Natural killer cell (primary cell): Measurements from ENCODE around the gene DECR2. TPM values are rescaled to one million over a fixed set of nuclear protein-coding genes. Genes with fewer than 3 reads are reported as not detected.
"Not testable (repeated sequence)": the region's sequence is repeated elsewhere in the genome, so short reads cannot be mapped to it uniquely, and the experiment has no call there.

Experiments used
- ATAC-seq, 3 donors: fragments of 150-1000 bp in 2 of 3; fragments of 200-7000 bp in 1 of 3; cut with Tn5 transposase; 1 replicate in 1 of 3; 2 replicates in 2 of 3; pipeline ENCODE4 v1.10.0; 2021; ENCODE audit warnings: mild to moderate bottlenecking in 2 of 3, moderate library complexity in 2 of 3
- DNase-seq, 2 donors: peaks; one replicate each; pipeline versions ENCODE4 v3.0.0 to v3.0.0-alpha.2; 2013 to 2021; ENCODE audit warnings: mixed read lengths in 1 of 2
- H3K27ac ChIP-seq: one replicate; pipeline ENCODE4 v1.5.1; 2013; ENCODE audit warnings: mild to moderate bottlenecking, low read length
- H3K27me3 ChIP-seq: one replicate; pipeline ENCODE4 v1.6.1; 2013; ENCODE audit warnings: low read length; ENCODE audit not compliant: control insufficient read depth, insufficient read depth
- H3K36me3 ChIP-seq: one replicate; pipeline ENCODE4 v1.6.1; 2013; ENCODE audit warnings: low read length; ENCODE audit not compliant: control insufficient read depth, insufficient read depth
- H3K4me1 ChIP-seq: one replicate; pipeline ENCODE4 v1.6.1; 2013; ENCODE audit warnings: low read length; ENCODE audit not compliant: control insufficient read depth, insufficient read depth
- H3K4me3 ChIP-seq: one replicate; pipeline ENCODE4 v1.5.1; 2013; ENCODE audit warnings: low read length
- H3K9me3 ChIP-seq: one replicate; pipeline ENCODE4 v1.6.1; 2013; ENCODE audit warnings: low read length; ENCODE audit not compliant: control insufficient read depth, insufficient read depth
- H3K27ac Mint-ChIP-seq, 2 donors: one replicate each; pipeline ENCODE4 v1.8.0; 2022; ENCODE audit warnings: mild to moderate bottlenecking in 2 of 2, mixed read lengths in 2 of 2, moderate library complexity in 1 of 2
- H3K27me3 Mint-ChIP-seq, 2 donors: one replicate each; pipeline ENCODE4 v1.8.0; 2022; ENCODE audit warnings: low read depth in 2 of 2, mixed read lengths in 2 of 2
- H3K36me3 Mint-ChIP-seq: one replicate; pipeline ENCODE4 v1.8.0; 2022; ENCODE audit warnings: mixed read lengths
- H3K4me1 Mint-ChIP-seq, 2 donors: one replicate each; pipeline ENCODE4 v1.8.0; 2022; ENCODE audit warnings: mixed read lengths in 2 of 2
- H3K4me3 Mint-ChIP-seq: one replicate; pipeline ENCODE4 v1.8.0; 2022; ENCODE audit warnings: mild to moderate bottlenecking, moderate library complexity, mixed read lengths
- H3K9me3 Mint-ChIP-seq, 2 donors: one replicate each; pipeline ENCODE4 v1.8.0; 2022; ENCODE audit warnings: mixed read lengths in 2 of 2
- WGBS: methylation state at CpG from one replicate; pipeline ENCODE4 v1.1.7; 2013; ENCODE audit warnings: missing lambda C conversion rate; ENCODE audit not compliant: insufficient coverage; 5-methylcytosine and 5-hydroxymethylcytosine counted together
- intact Hi-C: fragments of 100-400 bp; cut with micrococcal nuclease; formaldehyde crosslinking; loops from one replicate; pipeline ENCODE4 v1.14.2; 2022
- total RNA-seq, 4 donors: library from RNA; stranded (reverse); fragments of 120-200 nt in 1 of 4; gene quantifications; one replicate each; pipeline versions ENCODE4 v1.2.3 to v1.2.4, GENCODE V29; 2013 to 2022
- TF ChIP-seq, protein P1 (sequence below): fragments of 200-600 bp; IDR thresholded peaks from one replicate; pipeline ENCODE4 v1.8.0; 2022; ENCODE audit warnings: antibody characterized with exemption

Gene DECR2
- total RNA-seq, 3 donors from 2014 or later (not counting 1 experiment from before 2014, with no cell fraction given), result 9.5 to 13.0 (median 12.9) TPM

DNA sequence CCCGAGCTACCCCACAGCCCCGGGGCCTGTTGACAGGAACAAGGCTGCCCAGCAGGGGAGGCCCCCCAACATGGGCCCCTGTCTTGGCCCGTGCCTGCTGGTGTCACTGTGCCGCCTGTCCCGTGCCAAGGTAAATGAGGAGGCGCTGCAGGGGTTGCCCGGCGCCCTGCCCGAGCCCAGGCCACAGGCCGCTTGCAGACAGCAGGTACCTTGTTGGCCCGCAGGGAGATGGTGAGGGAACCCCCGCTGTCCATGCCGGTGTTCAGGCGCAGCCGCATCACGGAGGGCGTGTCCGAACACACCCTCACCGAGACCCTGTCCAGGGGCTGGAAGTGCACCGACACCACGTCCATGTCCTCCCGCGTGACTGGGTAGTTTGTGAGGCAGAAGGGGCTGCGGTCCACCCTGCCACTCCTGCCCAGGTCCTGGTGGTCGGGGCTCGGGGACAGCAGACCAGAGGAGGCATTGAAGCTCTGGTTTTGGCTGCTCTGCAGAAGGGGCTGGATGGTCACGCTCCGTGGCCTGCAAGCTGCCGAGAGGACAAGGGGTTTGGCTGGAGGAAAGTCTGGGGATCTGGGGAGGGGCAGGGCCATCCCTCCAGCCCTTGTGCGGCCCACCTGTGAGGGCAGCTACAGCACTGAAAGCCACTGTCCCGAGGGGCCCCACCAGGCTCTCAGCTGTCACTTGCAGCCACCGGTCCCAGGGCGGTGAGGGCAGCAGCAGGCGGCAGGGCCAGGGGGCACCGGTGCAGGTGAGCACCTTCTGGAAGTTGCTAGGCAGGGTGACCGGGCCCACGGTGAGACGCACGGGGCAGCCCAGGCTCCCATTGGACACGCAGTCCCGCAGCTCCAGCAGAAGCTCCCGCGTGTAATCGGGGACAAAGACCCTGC, 25.5 kb upstream of the DECR2 start:
- Histone ChIP-seq H3K27me3 (no peaks in the 10 kb centered on the region), H3K36me3 (peaks cover 32% of the 10 kb centered on the region), H3K9me3 (no peaks in the 10 kb centered on the region), H3K4me3 (no peak overlapping the region), H3K4me1 (peaks cover 29% of the 10 kb centered on the region), H3K27ac (no peak overlapping the region)
- no peak overlapping the region for H3K4me3 Mint-ChIP-seq
- WGBS, result 98% methylated on average over 44 of the region's 44 CpGs
- no peak for DNase-seq
- no peaks in the 10 kb centered on the region for H3K27me3 Mint-ChIP-seq
- no peak for ATAC-seq
- peaks cover 0 to 11% of the 10 kb centered on the region in 2 donors for H3K4me1 Mint-ChIP-seq
- H3K9me3 Mint-ChIP-seq, result no peaks in the 10 kb centered on the region
- intact Hi-C loops, result no loop called here
- H3K36me3 Mint-ChIP-seq, result no peaks in the 10 kb centered on the region
- TF ChIP-seq, protein P1, sequence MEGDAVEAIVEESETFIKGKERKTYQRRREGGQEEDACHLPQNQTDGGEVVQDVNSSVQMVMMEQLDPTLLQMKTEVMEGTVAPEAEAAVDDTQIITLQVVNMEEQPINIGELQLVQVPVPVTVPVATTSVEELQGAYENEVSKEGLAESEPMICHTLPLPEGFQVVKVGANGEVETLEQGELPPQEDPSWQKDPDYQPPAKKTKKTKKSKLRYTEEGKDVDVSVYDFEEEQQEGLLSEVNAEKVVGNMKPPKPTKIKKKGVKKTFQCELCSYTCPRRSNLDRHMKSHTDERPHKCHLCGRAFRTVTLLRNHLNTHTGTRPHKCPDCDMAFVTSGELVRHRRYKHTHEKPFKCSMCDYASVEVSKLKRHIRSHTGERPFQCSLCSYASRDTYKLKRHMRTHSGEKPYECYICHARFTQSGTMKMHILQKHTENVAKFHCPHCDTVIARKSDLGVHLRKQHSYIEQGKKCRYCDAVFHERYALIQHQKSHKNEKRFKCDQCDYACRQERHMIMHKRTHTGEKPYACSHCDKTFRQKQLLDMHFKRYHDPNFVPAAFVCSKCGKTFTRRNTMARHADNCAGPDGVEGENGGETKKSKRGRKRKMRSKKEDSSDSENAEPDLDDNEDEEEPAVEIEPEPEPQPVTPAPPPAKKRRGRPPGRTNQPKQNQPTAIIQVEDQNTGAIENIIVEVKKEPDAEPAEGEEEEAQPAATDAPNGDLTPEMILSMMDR, result no peak
- no peak overlapping the region for H3K27ac Mint-ChIP-seq

DNA sequence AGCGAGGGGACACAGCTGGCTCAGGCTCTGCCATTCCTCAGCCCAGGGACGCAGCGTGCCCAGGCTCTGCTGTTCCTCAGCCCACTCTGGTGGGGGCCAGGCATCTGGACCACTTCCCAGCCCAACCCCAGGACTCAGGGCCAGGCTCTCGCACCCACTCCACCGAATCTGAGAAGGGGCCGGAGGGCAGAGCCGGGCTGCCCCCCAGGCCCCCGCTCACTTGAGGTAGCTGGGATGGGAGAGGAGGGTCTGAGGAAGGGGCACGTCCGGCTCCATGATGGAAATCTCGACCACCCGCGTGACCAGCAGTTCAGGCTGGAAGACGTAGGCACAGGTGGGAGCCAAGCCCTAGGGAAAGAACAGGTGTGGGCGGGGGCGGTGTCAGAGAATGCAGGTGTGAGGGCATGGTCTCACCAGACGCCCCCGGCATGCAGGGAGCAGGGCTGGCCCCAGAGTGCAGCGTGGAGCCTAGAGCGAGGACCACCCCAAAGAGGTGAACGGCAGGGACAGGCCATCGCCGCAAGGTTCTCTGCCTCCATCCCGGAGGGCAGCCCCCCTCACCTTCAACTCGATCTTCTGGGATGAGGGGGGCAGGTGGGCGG, 24.8 kb upstream of the DECR2 start:
- Histone ChIP-seq H3K36me3 (peaks cover 32% of the 10 kb centered on the region), H3K4me3 (no peak overlapping the region), H3K27ac (no peak overlapping the region), H3K9me3 (no peaks in the 10 kb centered on the region), H3K27me3 (no peaks in the 10 kb centered on the region), H3K4me1 (peaks cover 26% of the 10 kb centered on the region)
- intact Hi-C loops, result no loop called here
- Mint-ChIP-seq H3K4me3 (no peak overlapping the region), H3K27me3 (no peaks in the 10 kb centered on the region), H3K4me1 (peaks cover 0 to 11% of the 10 kb centered on the region in 2 donors), H3K9me3 (no peaks in the 10 kb centered on the region), H3K27ac (no peak overlapping the region), H3K36me3 (no peaks in the 10 kb centered on the region)
- TF ChIP-seq, protein P1, result no peak
- 95% methylated on average over 26 of the region's 26 CpGs for WGBS
- no peak for DNase-seq
- no peak for ATAC-seq

DNA sequence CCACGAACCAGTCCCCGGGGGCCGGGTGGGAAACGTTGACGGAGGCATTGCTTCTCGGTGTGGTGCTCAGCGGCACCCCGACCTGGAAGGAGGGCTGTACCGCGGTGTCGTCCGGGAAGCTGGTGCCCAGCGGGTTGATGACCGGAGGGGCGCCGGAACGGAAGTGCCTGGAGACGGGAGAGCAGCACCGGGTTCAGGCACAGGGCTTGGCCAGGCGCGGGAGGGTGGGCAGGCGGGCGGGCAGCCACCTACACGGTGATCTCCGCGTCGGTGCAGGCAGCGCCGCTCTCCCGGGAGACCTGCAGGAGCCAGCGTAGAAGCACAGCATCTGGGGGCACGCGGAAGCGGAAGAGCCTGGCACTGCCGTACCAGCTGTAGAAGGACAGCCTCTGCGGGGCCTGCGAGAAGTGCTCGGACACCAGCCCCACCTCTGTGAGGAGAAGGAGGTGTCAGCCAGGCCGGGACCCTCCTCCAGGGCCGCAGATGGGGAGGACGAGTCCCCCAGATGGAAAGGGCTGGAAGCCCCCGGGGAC, 24.2 kb upstream of the DECR2 start:
- Mint-ChIP-seq H3K4me1 (peaks cover 0 to 13% of the 10 kb centered on the region in 2 donors), H3K36me3 (no peaks in the 10 kb centered on the region), H3K27me3 (no peaks in the 10 kb centered on the region), H3K9me3 (no peaks in the 10 kb centered on the region), H3K27ac (no peak overlapping the region), H3K4me3 (no peak overlapping the region)
- DNase-seq (no peak), ATAC-seq (no peak)
- TF ChIP-seq, protein P1, result no peak
- Histone ChIP-seq H3K27me3 (no peaks in the 10 kb centered on the region), H3K27ac (no peak overlapping the region), H3K4me1 (peaks cover 29% of the 10 kb centered on the region), H3K4me3 (no peak overlapping the region), H3K9me3 (no peaks in the 10 kb centered on the region), H3K36me3 (peaks cover 27% of the 10 kb centered on the region)
- intact Hi-C loops, result no loop called here
- 93% methylated on average over 42 of the region's 42 CpGs for WGBS

DNA sequence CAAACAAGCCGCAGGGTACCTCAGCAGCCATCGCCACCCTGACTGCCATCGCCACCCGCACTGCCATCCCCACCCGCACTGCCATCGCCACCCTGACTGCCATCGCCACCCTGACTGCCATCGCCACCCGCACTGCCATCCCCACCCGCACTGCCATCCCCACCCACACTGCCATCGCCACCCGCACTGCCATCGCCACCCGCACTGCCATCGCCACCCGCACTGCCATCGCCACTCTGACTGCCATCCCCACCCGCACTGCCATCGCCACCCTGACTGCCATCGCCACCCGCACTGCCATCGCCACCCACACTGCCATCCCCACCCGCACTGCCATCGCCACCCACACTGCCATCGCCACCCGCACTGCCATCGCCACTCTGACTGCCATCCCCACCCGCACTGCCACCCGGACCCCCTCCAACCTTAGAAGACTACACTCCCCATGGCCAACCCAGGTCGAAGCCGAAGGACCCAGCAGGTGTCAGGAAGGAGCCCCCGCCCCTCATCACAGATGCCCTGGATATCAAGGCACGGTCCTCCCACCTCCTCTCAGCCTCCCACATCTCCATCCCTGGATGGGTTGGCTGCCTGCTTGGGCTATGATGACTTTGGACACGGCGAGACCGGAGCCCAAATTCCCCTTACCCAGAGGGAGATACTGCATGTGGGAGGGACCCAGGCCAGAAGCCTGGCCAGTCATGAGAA, 23.4 kb upstream of the DECR2 start:
- H3K4me3 Mint-ChIP-seq, H3K9me3 Mint-ChIP-seq, H3K36me3 Mint-ChIP-seq: not testable (repeated sequence)

More for the DNA sequence above, 23.4 kb upstream of the DECR2 start:
- H3K27me3 ChIP-seq, intact Hi-C loops, H3K27ac ChIP-seq, DNase-seq, H3K27ac Mint-ChIP-seq, H3K9me3 ChIP-seq, H3K4me3 ChIP-seq, ATAC-seq, H3K27me3 Mint-ChIP-seq: not testable (repeated sequence)
- peaks cover 7 to 20% of the 10 kb centered on the region in 2 donors for H3K4me1 Mint-ChIP-seq
- peaks cover 27% of the 10 kb centered on the region for H3K36me3 ChIP-seq
- WGBS, result 91% methylated on average over 31 of the region's 36 CpGs
- H3K4me1 ChIP-seq, result peaks cover 37% of the 10 kb centered on the region
